PC-3 (cell line): Measurements from ENCODE around the gene RPL19. TPM values are rescaled to one million over a fixed set of nuclear protein-coding genes. Genes with fewer than 3 reads are reported as not detected.

Experiments used
- ATAC-seq: fragments of 200-7000 bp; cut with Tn5 transposase; 2 replicates; pipeline ENCODE4 v1.9.1; 2020; ENCODE audit warnings: mild to moderate bottlenecking, moderate library complexity
- BruUV-seq: library from RNA; stranded (reverse); fragments of 400-500 nt; replicated peaks from 2 replicates; lab custom pipeline; 2021; lab: Mats Ljungman, UMichigan
- CTCF ChIA-PET: fragments of 300-600 bp; sonication (Branson Sonifier 250); formaldehyde crosslinking; loops from one replicate; lab custom pipeline; 2022; ENCODE audit warnings: antibody characterized with exemption; lab: Charles Lee
- POLR2A ChIA-PET: fragments of 300-600 bp; sonication (Branson Sonifier 250); formaldehyde crosslinking; loops from one replicate; lab custom pipeline; 2022; ENCODE audit warnings: antibody characterized with exemption; ENCODE audit not compliant: unreplicated experiment; lab: Charles Lee
- DNase-seq: peaks from one replicate; pipeline ENCODE4 v3.0.0-alpha.2; 2015
- H2AFZ ChIP-seq: fragments of 300-600 bp; sonication (generic); 2 replicates; pipeline ENCODE4 v1.6.0; 2016; ENCODE audit warnings: antibody characterized with exemption, low read length
- H3F3A ChIP-seq: fragments of 300-600 bp; sonication (generic); one replicate; pipeline ENCODE4 v1.6.0; 2017; ENCODE audit warnings: antibody characterized with exemption, low read length, control low read depth, mild to moderate bottlenecking; ENCODE audit not compliant: unreplicated experiment
- H3K27ac ChIP-seq: fragments of 300-600 bp; sonication (generic); 2 replicates; pipeline ENCODE4 v1.5.1; 2016; ENCODE audit warnings: mild to moderate bottlenecking, low read length
- H3K27me3 ChIP-seq: fragments of 300-600 bp; sonication (generic); 2 replicates; pipeline ENCODE4 v1.6.1; 2016; ENCODE audit warnings: low read length, mixed read lengths
- H3K36me3 ChIP-seq: fragments of 300-600 bp; sonication (generic); 2 replicates; pipeline ENCODE4 v1.6.1; 2016; ENCODE audit warnings: low read depth, mixed run types, low read length, mixed read lengths
- H3K4me1 ChIP-seq: fragments of 300-600 bp; sonication (generic); 2 replicates; pipeline ENCODE4 v1.5.1; 2016; ENCODE audit warnings: low read length; ENCODE audit not compliant: insufficient read depth
- H3K4me2 ChIP-seq: fragments of 300-600 bp; sonication (generic); 2 replicates; pipeline ENCODE4 v1.6.0; 2016; ENCODE audit warnings: low read length
- H3K4me3 ChIP-seq: fragments of 300-600 bp; sonication (generic); 2 replicates; pipeline ENCODE4 v1.5.1; 2016; ENCODE audit warnings: mild to moderate bottlenecking, low read length, mixed read lengths
- H3K79me2 ChIP-seq: fragments of 300-600 bp; sonication (generic); 2 replicates; pipeline ENCODE4 v1.6.1; 2017; ENCODE audit warnings: low read length, mixed read lengths
- H3K9ac ChIP-seq: fragments of 300-600 bp; sonication (generic); 2 replicates; pipeline ENCODE4 v1.6.0; 2016; ENCODE audit warnings: mild to moderate bottlenecking, low read length
- H3K9me2 ChIP-seq: fragments of 300-600 bp; sonication (generic); replicated peaks from 2 replicates; pipeline ENCODE4 v1.6.1; 2016; ENCODE audit warnings: mixed run types, low read length, mixed read lengths
- H3K9me3 ChIP-seq: fragments of 300-600 bp; sonication (generic); 2 replicates; pipeline ENCODE4 v1.6.1; 2016; ENCODE audit warnings: low read length, mixed read lengths
- H4K20me1 ChIP-seq: fragments of 300-600 bp; sonication (generic); 2 replicates; pipeline ENCODE4 v1.6.1; 2016; ENCODE audit warnings: low read length, mixed read lengths
- EZH2 ChIP-seq: fragments of 300-600 bp; sonication (generic); IDR thresholded peaks from one replicate; pipeline ENCODE4 v1.6.1; 2017; ENCODE audit warnings: antibody characterized with exemption, mild to moderate bottlenecking, low read length; ENCODE audit not compliant: unreplicated experiment
- EZH2phosphoT487 ChIP-seq: fragments of 300-600 bp; sonication (generic); IDR thresholded peaks from 2 replicates; pipeline ENCODE4 v1.6.1; 2018; ENCODE audit warnings: mild to moderate bottlenecking, antibody characterized with exemption, low read length, borderline replicate concordance
- intact Hi-C: fragments of 100-400 bp; cut with micrococcal nuclease; formaldehyde crosslinking; loops from 2 replicates; pipeline ENCODE4 v1.9.0; 2023
- total RNA-seq: library from RNA; depleted of rRNA; stranded (reverse); fragments of >200 nt; gene quantifications from 2 replicates; pipeline ENCODE4 v1.2.3, GENCODE V29; 2014; rRNA removed
- TF ChIP-seq, protein P1 (sequence below): fragments of 300-600 bp; sonication (generic); conservative IDR thresholded peaks from 2 replicates; pipeline ENCODE4 v1.5.1; 2017; ENCODE audit warnings: antibody characterized with exemption, low read depth, mild to moderate bottlenecking, low read length

The RPL19 gene
- total RNA-seq, 1 experiment from 2014 or later: 2,509 TPM

DNA sequence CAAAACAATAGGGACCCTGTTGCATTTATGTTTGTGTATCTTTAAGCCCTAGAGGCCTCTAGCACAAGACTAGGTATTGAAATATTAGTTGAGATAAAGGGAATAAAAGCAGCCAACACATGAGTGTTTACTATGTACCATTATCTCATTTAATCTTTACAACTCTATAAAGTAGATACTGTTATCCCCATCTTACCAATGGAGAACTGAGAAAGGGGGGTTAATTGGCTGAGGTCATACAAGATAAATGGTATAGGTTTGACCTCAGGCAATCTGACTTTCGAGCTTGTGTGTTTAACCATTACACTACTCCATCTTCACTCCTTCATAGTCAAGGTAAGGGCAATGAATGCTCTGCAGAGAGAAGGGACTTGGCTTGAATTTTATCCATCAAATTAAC is 51.9 kb downstream of the RPL19 start:
- no peak for TF ChIP-seq EZH2
- TF ChIP-seq EZH2phosphoT487: no peak
- TF ChIP-seq, protein P1, sequence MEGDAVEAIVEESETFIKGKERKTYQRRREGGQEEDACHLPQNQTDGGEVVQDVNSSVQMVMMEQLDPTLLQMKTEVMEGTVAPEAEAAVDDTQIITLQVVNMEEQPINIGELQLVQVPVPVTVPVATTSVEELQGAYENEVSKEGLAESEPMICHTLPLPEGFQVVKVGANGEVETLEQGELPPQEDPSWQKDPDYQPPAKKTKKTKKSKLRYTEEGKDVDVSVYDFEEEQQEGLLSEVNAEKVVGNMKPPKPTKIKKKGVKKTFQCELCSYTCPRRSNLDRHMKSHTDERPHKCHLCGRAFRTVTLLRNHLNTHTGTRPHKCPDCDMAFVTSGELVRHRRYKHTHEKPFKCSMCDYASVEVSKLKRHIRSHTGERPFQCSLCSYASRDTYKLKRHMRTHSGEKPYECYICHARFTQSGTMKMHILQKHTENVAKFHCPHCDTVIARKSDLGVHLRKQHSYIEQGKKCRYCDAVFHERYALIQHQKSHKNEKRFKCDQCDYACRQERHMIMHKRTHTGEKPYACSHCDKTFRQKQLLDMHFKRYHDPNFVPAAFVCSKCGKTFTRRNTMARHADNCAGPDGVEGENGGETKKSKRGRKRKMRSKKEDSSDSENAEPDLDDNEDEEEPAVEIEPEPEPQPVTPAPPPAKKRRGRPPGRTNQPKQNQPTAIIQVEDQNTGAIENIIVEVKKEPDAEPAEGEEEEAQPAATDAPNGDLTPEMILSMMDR: no peak
- no peak for DNase-seq
- H3K9me3 ChIP-seq: no peaks in the 10 kb centered on the region

DNA sequence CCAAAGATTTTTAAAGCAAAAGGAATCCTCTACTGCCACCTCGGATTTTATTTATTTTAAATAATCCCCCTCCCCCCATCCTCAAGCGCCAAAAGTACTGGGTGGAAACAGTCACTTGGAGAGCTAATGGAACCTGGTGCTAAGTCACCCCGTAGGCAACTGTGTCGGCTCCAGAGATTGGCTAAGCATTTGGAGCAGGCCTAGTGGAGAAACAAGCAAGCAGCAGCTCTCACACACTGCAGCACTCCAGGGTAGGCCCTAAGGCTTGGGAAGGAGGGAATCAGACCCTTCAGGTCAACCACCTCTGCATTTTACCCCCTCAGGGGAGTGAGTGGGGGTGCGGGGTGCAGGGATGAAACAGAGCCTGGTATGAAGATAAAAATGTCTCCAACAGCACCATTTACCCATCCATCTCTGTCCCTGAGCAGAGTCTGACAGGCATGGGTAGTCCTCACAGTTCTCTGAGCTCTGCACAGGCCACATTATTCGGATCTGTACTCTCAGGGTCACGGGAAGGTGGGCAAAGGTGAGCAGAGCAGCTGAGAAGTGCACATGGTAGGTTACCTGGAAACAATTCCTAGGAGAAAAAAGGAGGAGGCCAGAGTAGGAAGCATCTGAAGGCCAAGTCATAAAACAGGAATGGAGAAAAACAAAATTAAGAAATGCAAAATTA is 52.8 kb downstream of the RPL19 start:
- no TSS peak for BruUV-seq
- no peaks in the 10 kb centered on the region for H3K79me2 ChIP-seq
- H3K9me2 ChIP-seq: no peaks in the 10 kb centered on the region
- no peak overlapping the region for H3K4me3 ChIP-seq
- H3K27me3 ChIP-seq: no peaks in the 10 kb centered on the region
- DNase-seq (no peak), ATAC-seq (no peak)
- TF ChIP-seq EZH2phosphoT487: no peak
- no peak overlapping the region for H3K9ac ChIP-seq
- ChIA-PET POLR2A (no interaction called here), CTCF (interaction anchor here (0.7 kb wide), 1 partner anchor 447 kb away, joined by 5 read pairs; the partner anchor contains the start of gene ERBB2)
- intact Hi-C loops: no loop called here
- no peaks in the 10 kb centered on the region for H3K9me3 ChIP-seq
- no peaks in the 10 kb centered on the region for H3K36me3 ChIP-seq
- no peak overlapping the region for H3K27ac ChIP-seq
- peaks cover 10% of the 10 kb centered on the region; the same call in 1 of the 2 replicates for H3K4me1 ChIP-seq
- no peak overlapping the region for H2AFZ ChIP-seq
- H3F3A ChIP-seq: no peaks in the 10 kb centered on the region
- no peaks in the 10 kb centered on the region for H4K20me1 ChIP-seq
- no peak overlapping the region for H3K4me2 ChIP-seq

More for the DNA sequence above, 51.9 kb downstream of the RPL19 start:
- ChIA-PET POLR2A (no interaction called here), CTCF (no interaction called here)
- H3K79me2 ChIP-seq: no peaks in the 10 kb centered on the region
- no peaks in the 10 kb centered on the region for H4K20me1 ChIP-seq
- BruUV-seq: no TSS peak
- H2AFZ ChIP-seq: no peak overlapping the region
- no peak overlapping the region for H3K9ac ChIP-seq
- intact Hi-C loops: no loop called here
- H3K4me1 ChIP-seq: peaks cover 10% of the 10 kb centered on the region; the same call in 1 of the 2 replicates
- no peaks in the 10 kb centered on the region for H3K27me3 ChIP-seq
- H3K27ac ChIP-seq: no peak overlapping the region
- H3F3A ChIP-seq: no peaks in the 10 kb centered on the region
- H3K4me3 ChIP-seq: no peak overlapping the region
- no peaks in the 10 kb centered on the region for H3K9me2 ChIP-seq
- no peak for ATAC-seq
- no peaks in the 10 kb centered on the region for H3K36me3 ChIP-seq
- H3K4me2 ChIP-seq: no peak overlapping the region

Other genes starting within 250 kb of the RPL19 start
- not detected in 2 replicates for gene FBXO47, start 232.9 kb upstream of the RPL19 start, total RNA-seq
- not detected in 2 replicates for gene PLXDC1, start 48.6 kb upstream of the RPL19 start, total RNA-seq
- gene ARL5C, start 34.1 kb upstream of the RPL19 start, total RNA-seq: 0.58 TPM in 1 of 2 replicates, not detected in the other
- 4.3 and 6.0 TPM in 2 replicates for gene CACNB1, start 2.6 kb upstream of the RPL19 start, total RNA-seq
- gene STAC2, start 25.7 kb downstream of the RPL19 start, total RNA-seq: not detected in 2 replicates
- gene FBXL20, start 201.3 kb downstream of the RPL19 start, total RNA-seq: 2.2 and 5.0 TPM in 2 replicates